ENCODE measurements around the gene LAGE3. TPM values are rescaled to one million over a fixed set of nuclear protein-coding genes. Genes with fewer than 3 reads are reported as not detected.

LAGE3 gene
- total RNA-seq, 1 donor from 2014 or later, result 51.7 TPM

GRCh38 chrX:154457491-154458115 lies 21.5 kb downstream of the LAGE3 start:
- Mint-ChIP-seq H3K27me3 (ENCODE audit: low read depth) (no peaks in the 10 kb centered on the region), H3K36me3 (ENCODE audit: low read depth) (peaks cover 16% of the 10 kb centered on the region), H3K4me1 (ENCODE audit: low read depth) (peaks cover 5% of the 10 kb centered on the region), H3K4me3 (ENCODE audit: low read depth) (peak overlapping the region; percentile 98), H3K9me3 (no peaks in the 10 kb centered on the region), H3K27ac (peak overlapping the region; percentile 97)
- DNase-seq (ENCODE audit: low spot score), result peak; percentile 33
- intact Hi-C loops (cut with micrococcal nuclease), result no loop called here

- H3K27ac Mint-ChIP-seq, result no peak overlapping the region
- no peaks in the 10 kb centered on the region for H3K9me3 Mint-ChIP-seq
- H3K27me3 Mint-ChIP-seq (ENCODE audit: low read depth), result no peaks in the 10 kb centered on the region
- intact Hi-C loops (cut with micrococcal nuclease), result no loop called here
- peaks cover 3% of the 10 kb centered on the region for H3K4me1 Mint-ChIP-seq (ENCODE audit: low read depth)
- H3K4me3 Mint-ChIP-seq (ENCODE audit: low read depth), result no peak overlapping the region
- no peak for DNase-seq (ENCODE audit: low spot score)
- H3K36me3 Mint-ChIP-seq (ENCODE audit: low read depth), result peaks cover 24% of the 10 kb centered on the region
Measured at GRCh38 chrX:154452823-154453222, 26.3 kb downstream of the LAGE3 start.

- no peak overlapping the region for H3K27ac Mint-ChIP-seq
- DNase-seq (ENCODE audit: low spot score), result no peak
- H3K4me1 Mint-ChIP-seq (ENCODE audit: low read depth), result no peaks in the 10 kb centered on the region
- intact Hi-C loops (cut with micrococcal nuclease), result no loop called here
- H3K9me3 Mint-ChIP-seq, result no peaks in the 10 kb centered on the region
- peaks cover 38% of the 10 kb centered on the region for H3K36me3 Mint-ChIP-seq (ENCODE audit: low read depth)
- no peak overlapping the region for H3K4me3 Mint-ChIP-seq (ENCODE audit: low read depth)
- no peaks in the 10 kb centered on the region for H3K27me3 Mint-ChIP-seq (ENCODE audit: low read depth)
Measured at GRCh38 chrX:154450312-154450711, 28.8 kb downstream of the LAGE3 start.

GRCh38 chrX:154449618-154450017 lies 29.5 kb downstream of the LAGE3 start:
- Mint-ChIP-seq H3K4me1 (ENCODE audit: low read depth) (no peaks in the 10 kb centered on the region), H3K27me3 (ENCODE audit: low read depth) (no peaks in the 10 kb centered on the region), H3K9me3 (no peaks in the 10 kb centered on the region), H3K4me3 (ENCODE audit: low read depth) (no peak overlapping the region), H3K27ac (no peak overlapping the region), H3K36me3 (ENCODE audit: low read depth) (peaks cover 38% of the 10 kb centered on the region)
- intact Hi-C loops (cut with micrococcal nuclease), result no loop called here
- no peak for DNase-seq (ENCODE audit: low spot score)

GRCh38 chrX:154448484-154448883 lies 30.6 kb downstream of the LAGE3 start:
- H3K4me3 Mint-ChIP-seq (ENCODE audit: low read depth), result no peak overlapping the region
- no peaks in the 10 kb centered on the region for H3K27me3 Mint-ChIP-seq (ENCODE audit: low read depth)
- no peak overlapping the region for H3K27ac Mint-ChIP-seq
- intact Hi-C loops (cut with micrococcal nuclease), result no loop called here
- no peak for DNase-seq (ENCODE audit: low spot score)
- peaks cover 34% of the 10 kb centered on the region for H3K36me3 Mint-ChIP-seq (ENCODE audit: low read depth)
- H3K9me3 Mint-ChIP-seq, result no peaks in the 10 kb centered on the region
- H3K4me1 Mint-ChIP-seq (ENCODE audit: low read depth), result peaks cover under 1% of the 10 kb centered on the region

- Mint-ChIP-seq H3K4me1 (ENCODE audit: low read depth) (peaks cover 3% of the 10 kb centered on the region), H3K36me3 (ENCODE audit: low read depth) (peaks cover 29% of the 10 kb centered on the region), H3K27ac (no peak overlapping the region), H3K27me3 (ENCODE audit: low read depth) (no peaks in the 10 kb centered on the region), H3K4me3 (ENCODE audit: low read depth) (no peak overlapping the region), H3K9me3 (no peaks in the 10 kb centered on the region)
- no peak for DNase-seq (ENCODE audit: low spot score)
- intact Hi-C loops (cut with micrococcal nuclease), result no loop called here
Measured at GRCh38 chrX:154446430-154446829, 32.7 kb downstream of the LAGE3 start.

GRCh38 chrX:154445776-154446175 lies 33.3 kb downstream of the LAGE3 start:
- H3K27ac Mint-ChIP-seq, result no peak overlapping the region
- H3K27me3 Mint-ChIP-seq (ENCODE audit: low read depth), result no peaks in the 10 kb centered on the region
- H3K4me1 Mint-ChIP-seq (ENCODE audit: low read depth), result peaks cover 3% of the 10 kb centered on the region
- peak overlapping the region; percentile 51 for H3K4me3 Mint-ChIP-seq (ENCODE audit: low read depth)
- H3K36me3 Mint-ChIP-seq (ENCODE audit: low read depth), result peaks cover 29% of the 10 kb centered on the region
- intact Hi-C loops (cut with micrococcal nuclease), result no loop called here
- no peaks in the 10 kb centered on the region for H3K9me3 Mint-ChIP-seq
- no peak for DNase-seq (ENCODE audit: low spot score)

- Mint-ChIP-seq H3K36me3 (ENCODE audit: low read depth) (peaks cover 27% of the 10 kb centered on the region), H3K27ac (no peak overlapping the region), H3K9me3 (no peaks in the 10 kb centered on the region), H3K27me3 (ENCODE audit: low read depth) (no peaks in the 10 kb centered on the region), H3K4me3 (ENCODE audit: low read depth) (peak overlapping the region; percentile 58), H3K4me1 (ENCODE audit: low read depth) (peaks cover 3% of the 10 kb centered on the region)
- DNase-seq (ENCODE audit: low spot score), result no peak
- intact Hi-C loops (cut with micrococcal nuclease), result loop anchor here (5.0 kb wide), 1 partner anchor 32 kb away; the partner anchor contains the start of gene LAGE3
Measured at GRCh38 chrX:154444755-154445246, 34.3 kb downstream of the LAGE3 start.

- Mint-ChIP-seq H3K36me3 (ENCODE audit: low read depth) (peaks cover 27% of the 10 kb centered on the region), H3K9me3 (no peaks in the 10 kb centered on the region)
Measured at GRCh38 chrX:154443992-154444754, 34.9 kb downstream of the LAGE3 start, which contains the start of gene FAM50A. TSS of gene FAM50A (plus strand) at chrX:154444141. CDS start at chrX:154444236, 95 bp downstream.

GRCh38 chrX:154443479-154443910 lies 35.6 kb downstream of the LAGE3 start:
- DNase-seq (ENCODE audit: low spot score), result no peak
- intact Hi-C loops (cut with micrococcal nuclease), result loop anchor here (5.0 kb wide), 1 partner anchor 34 kb away; the partner anchor contains the start of gene LAGE3
- Mint-ChIP-seq H3K27ac (peak overlapping the region; percentile 50), H3K4me3 (ENCODE audit: low read depth) (peak overlapping the region; percentile 75), H3K27me3 (ENCODE audit: low read depth) (no peaks in the 10 kb centered on the region), H3K4me1 (ENCODE audit: low read depth) (peaks cover 3% of the 10 kb centered on the region), H3K36me3 (ENCODE audit: low read depth) (peaks cover 30% of the 10 kb centered on the region), H3K9me3 (no peaks in the 10 kb centered on the region)

More at GRCh38 chrX:154443992-154444754, 34.9 kb downstream of the LAGE3 start, which contains the start of gene FAM50A:
- peaks cover 3% of the 10 kb centered on the region for H3K4me1 Mint-ChIP-seq (ENCODE audit: low read depth)
- H3K27me3 Mint-ChIP-seq (ENCODE audit: low read depth), result no peaks in the 10 kb centered on the region
- peak within 1 kb of the TSS; percentile 75 for H3K4me3 Mint-ChIP-seq (ENCODE audit: low read depth)
- peak within 1 kb of the TSS; percentile 50 for H3K27ac Mint-ChIP-seq
- intact Hi-C loops (cut with micrococcal nuclease), result loop anchor here (5.0 kb wide), 1 partner anchor 33 kb away; the partner anchor contains the start of gene LAGE3
- DNase-seq (ENCODE audit: low spot score), result peak; percentile 64

- Mint-ChIP-seq H3K27ac (no peak overlapping the region), H3K36me3 (ENCODE audit: low read depth) (peaks cover 31% of the 10 kb centered on the region), H3K4me1 (ENCODE audit: low read depth) (peaks cover 8% of the 10 kb centered on the region), H3K4me3 (ENCODE audit: low read depth) (no peak overlapping the region), H3K9me3 (no peaks in the 10 kb centered on the region), H3K27me3 (ENCODE audit: low read depth) (no peaks in the 10 kb centered on the region)
- no peak for DNase-seq (ENCODE audit: low spot score)
- intact Hi-C loops (cut with micrococcal nuclease), result loop anchor here (5.0 kb wide), 1 partner anchor 35 kb away; the partner anchor contains the start of gene LAGE3
Measured at GRCh38 chrX:154441984-154442707, 36.9 kb downstream of the LAGE3 start.

- H3K4me3 Mint-ChIP-seq (ENCODE audit: low read depth), result no peak overlapping the region
- H3K36me3 Mint-ChIP-seq (ENCODE audit: low read depth), result peaks cover 26% of the 10 kb centered on the region
- no peak overlapping the region for H3K27ac Mint-ChIP-seq
Measured at GRCh38 chrX:154441564-154441963, 37.5 kb downstream of the LAGE3 start.

More at GRCh38 chrX:154441564-154441963, 37.5 kb downstream of the LAGE3 start:
- Mint-ChIP-seq H3K27me3 (ENCODE audit: low read depth) (no peaks in the 10 kb centered on the region), H3K9me3 (no peaks in the 10 kb centered on the region), H3K4me1 (ENCODE audit: low read depth) (peaks cover 8% of the 10 kb centered on the region)
- DNase-seq (ENCODE audit: low spot score), result no peak
- intact Hi-C loops (cut with micrococcal nuclease), result loop anchor here (5.0 kb wide), 1 partner anchor 36 kb away; the partner anchor contains the start of gene LAGE3
